Heart right ventricle (tissue), 16 donors: Measurements from ENCODE around the gene LIN9. TPM values are rescaled to one million over a fixed set of nuclear protein-coding genes. Genes with fewer than 3 reads are reported as not detected.

Experiments
- ATAC-seq, 8 donors: fragments of 200-7000 bp; cut with Tn5 transposase; one replicate each; pipeline ENCODE4 v1.9.1; 2020; ENCODE audit warnings: mild to moderate bottlenecking in 8 of 8, moderate library complexity in 8 of 8, moderate number of reproducible peaks in 1 of 8
- DNase-seq, 2 donors: peaks; one replicate each; pipeline ENCODE4 v3.0.0-alpha.2; 2020
- H3K27ac ChIP-seq, 10 donors: fragments of 200-600 bp; sonication (generic) in 2 of 10; one replicate each; pipeline versions ENCODE4 v1.5.0 to v1.8.0; 2020 to 2022; ENCODE audit warnings: mild to moderate bottlenecking in 3 of 10
- H3K27me3 ChIP-seq, 7 donors: fragments of 200-600 bp; one replicate each; pipeline ENCODE4 v1.8.0; 2021 to 2022; ENCODE audit warnings: mild to moderate bottlenecking in 2 of 7
- H3K36me3 ChIP-seq, 9 donors: fragments of 200-600 bp; sonication (generic) in 1 of 9; one replicate each; pipeline versions ENCODE4 v1.5.0 to v1.8.0; 2020 to 2022; ENCODE audit warnings: mild to moderate bottlenecking in 2 of 9
- H3K4me1 ChIP-seq, 9 donors: fragments of 200-600 bp; sonication (generic) in 1 of 9; one replicate each; pipeline versions ENCODE4 v1.5.0 to v1.8.0; 2020 to 2022; ENCODE audit warnings: mild to moderate bottlenecking in 4 of 9
- H3K4me3 ChIP-seq, 10 donors: fragments of 200-600 bp; sonication (generic) in 2 of 10; one replicate each; pipeline versions ENCODE4 v1.5.0 to v1.8.0; 2020 to 2022; ENCODE audit warnings: mild to moderate bottlenecking in 7 of 10, moderate library complexity in 2 of 10
- H3K9me3 ChIP-seq, 11 donors: fragments of 200-600 bp in 10 of 11; sonication (generic) in 2 of 11; one replicate each; pipeline versions ENCODE4 v1.5.0 to v1.8.0; 2013 to 2022; ENCODE audit warnings: mild to moderate bottlenecking in 2 of 11, control low read depth in 1 of 11, moderate library complexity in 1 of 11
- CTCF ChIP-seq, 9 donors: fragments of 200-600 bp; sonication (generic) in 2 of 9; IDR thresholded peaks; one replicate each; pipeline versions ENCODE4 v1.5.0 to v1.8.0; 2021 to 2022; ENCODE audit warnings: antibody characterized with exemption in 9 of 9, mild to moderate bottlenecking in 5 of 9, moderate library complexity in 1 of 9
- WGBS, 2 donors: extraction: QIAGEN DNeasy Blood & Tissue Kit; methylation state at CpG; one replicate each; pipeline ENCODE4 v1.1.7; 2013; ENCODE audit warnings: inconsistent platforms in 1 of 2; 5-methylcytosine and 5-hydroxymethylcytosine counted together
- intact Hi-C, 10 donors: fragments of 100-400 bp; cut with DNase I; formaldehyde crosslinking; loops; one replicate each; pipeline versions ENCODE4 v1.11.1 to v1.14.2; 2022
- polyA plus RNA-seq, 2 donors: library from polyadenylated mRNA; stranded (reverse); fragments of 200-250 nt; gene quantifications; one replicate each; pipeline ENCODE4 v1.2.3, GENCODE V29; 2013
- total RNA-seq, 10 donors: library from RNA; stranded (reverse); fragmentation: NEBNext Ultra II Directional in 3 of 10; extraction: Animal tissue kit (Norgen Biotek cat#: 25700) in 3 of 10; gene quantifications; one replicate each; pipeline versions ENCODE4 v1.2.1 to v1.2.4, GENCODE V29; 2021 to 2023
- donor health status: Arrhythmogenic right ventricular cardiomyopathy.
- donor health status: ischemic (EF 13 %, LVEDD 7.1; RV severe dilation, severe dysfunction).
- donor health status: healthy with polysubstance abuse.
- donor health status: DM: no; HTN: yes; CAD: no.
- donor health status: DM: no; HTN: no; CAD: no.
- donor health status: ischemic (EF 25% LVEDD 6.9; RV normal size, moderate dysfunction).
- donor health status: ischemic (EF 25% LVEDD 5.7; RV mildly dilated, moderate dysfunction).
- donor health status: healthy.
- donor health status: DM: yes; HTN: yes; CAD: no.
- donor health status: Ischemic cardiomyopathy.
- donor health status: ischemic (EF 35%, LVEDD 5.7; RV mildly dilated, moderate dysfunction).
- donor health status: nonischemic (EF 11% LVEDD 7.7; RV severe dilation, severe dysfunction).
- donor health status: DM: yes; HTN: yes; CAD: no.
- donor health status: PGD.
- donor health status: ischemic (EF 29% LVEDD 5.4; RV normal size, mild dysfunction).
- donor health status: nonischemic (EF 23%, LVEDD 6.1; RV moderate dilation, normal function).

The LIN9 gene
- total and polyA plus RNA-seq, 12 donors = 5.8 to 25.6 (median 18.0) TPM

GRCh38 chr1:226327761-226328162 is 18.8 kb upstream of the LIN9 start:
- 71 to 78% methylated on average over 2 of the region's 2 CpGs for WGBS, 2 donors
- no peaks in the 10 kb centered on the region for H3K9me3 ChIP-seq
- no peaks in the 10 kb centered on the region for H3K36me3 ChIP-seq
- no peaks in the 10 kb centered on the region for H3K27me3 ChIP-seq
- intact Hi-C loops = loop anchor here in 3 of 10 donors (10.0 kb wide), 3 partner anchors 123 to 193 kb away; no protein-coding TSS in a partner anchor
- peaks cover 0 to 1% (median 0%) of the 10 kb centered on the region in 9 donors for H3K4me1 ChIP-seq
- no peak for TF ChIP-seq CTCF (IDR thresholded peaks at IDR 0.05)
- no peak overlapping the region for H3K4me3 ChIP-seq
- ATAC-seq (no peak), DNase-seq (no peak)
- H3K27ac ChIP-seq = no peak overlapping the region

GRCh38 chr1:226325178-226325577 is 16.2 kb upstream of the LIN9 start:
- Histone ChIP-seq H3K36me3 (no peaks in the 10 kb centered on the region), H3K27ac (no peak overlapping the region), H3K4me3 (no peak overlapping the region), H3K4me1 (no peaks in the 10 kb centered on the region), H3K9me3 (no peaks in the 10 kb centered on the region), H3K27me3 (peaks cover 0 to 7% (median 0%) of the 10 kb centered on the region in 7 donors)
- intact Hi-C loops = loop anchor here in 3 of 10 donors (10.0 kb wide), 3 partner anchors 120 to 190 kb away; no protein-coding TSS in a partner anchor
- ATAC-seq (no peak), DNase-seq (no peak)
- WGBS, 2 donors = 59 to 70% methylated on average over 1 of the region's 1 CpG
- TF ChIP-seq CTCF (IDR thresholded peaks at IDR 0.05) = no peak

GRCh38 chr1:226324479-226324878 is 15.5 kb upstream of the LIN9 start:
- H3K9me3 ChIP-seq = no peaks in the 10 kb centered on the region
- ATAC-seq (no peak), DNase-seq (no peak)
- H3K36me3 ChIP-seq = no peaks in the 10 kb centered on the region
- no peak for TF ChIP-seq CTCF (IDR thresholded peaks at IDR 0.05)
- peaks cover 0 to 7% (median 0%) of the 10 kb centered on the region in 7 donors for H3K27me3 ChIP-seq
- no peaks in the 10 kb centered on the region for H3K4me1 ChIP-seq
- no peak overlapping the region for H3K4me3 ChIP-seq
- H3K27ac ChIP-seq = no peak overlapping the region
- intact Hi-C loops = loop anchor here in 3 of 10 donors (5.0 to 10.0 kb wide), 4 partner anchors 102 to 190 kb away; partner anchors contain the start of gene MIXL1 (in 1 of the 3)

- H3K9me3 ChIP-seq = no peaks in the 10 kb centered on the region
- no peaks in the 10 kb centered on the region for H3K4me1 ChIP-seq
- no peak for DNase-seq
- 90 to 93% methylated on average over 3 of the region's 3 CpGs for WGBS, 2 donors
- H3K36me3 ChIP-seq = no peaks in the 10 kb centered on the region
- no peak overlapping the region for H3K4me3 ChIP-seq
- peaks cover 0 to 7% (median 0%) of the 10 kb centered on the region in 7 donors for H3K27me3 ChIP-seq
- TF ChIP-seq CTCF (IDR thresholded peaks at IDR 0.05) = no peak
- intact Hi-C loops = loop anchor here in 3 of 10 donors (5.0 to 10.0 kb wide), 4 partner anchors 101 to 188 kb away; partner anchors contain the start of gene MIXL1 (in 1 of the 3)
- no peak overlapping the region for H3K27ac ChIP-seq
- ATAC-seq = no peak
Observed at GRCh38 chr1:226322986-226323385, 14.0 kb upstream of the LIN9 start.
